Testis (tissue), 2 donors: ENCODE data around the gene TP53TG3.
"Not testable (repeated sequence)": the region's sequence is repeated elsewhere in the genome, so short reads cannot be mapped to it uniquely, and the experiment has no call there.

Experiments
- POLR2A ChIP-seq: fragments of 450-650 bp; IDR thresholded peaks from one replicate; pipeline ENCODE4 v1.6.1; 2017; ENCODE audit warnings: antibody characterized with exemption, mild to moderate bottlenecking, moderate library complexity
- TF ChIP-seq, protein P1 (sequence below), 3 experiments: fragments of 450-650 bp in 2 of 3; fragments of 200-600 bp in 1 of 3; sonication (generic) in 1 of 3; IDR thresholded peaks; one replicate each; pipeline ENCODE4 v1.5.1; 2016 to 2019; ENCODE audit warnings: antibody characterized with exemption in 3 of 3, mild to moderate bottlenecking in 2 of 3, moderate library complexity in 1 of 3

DNA sequence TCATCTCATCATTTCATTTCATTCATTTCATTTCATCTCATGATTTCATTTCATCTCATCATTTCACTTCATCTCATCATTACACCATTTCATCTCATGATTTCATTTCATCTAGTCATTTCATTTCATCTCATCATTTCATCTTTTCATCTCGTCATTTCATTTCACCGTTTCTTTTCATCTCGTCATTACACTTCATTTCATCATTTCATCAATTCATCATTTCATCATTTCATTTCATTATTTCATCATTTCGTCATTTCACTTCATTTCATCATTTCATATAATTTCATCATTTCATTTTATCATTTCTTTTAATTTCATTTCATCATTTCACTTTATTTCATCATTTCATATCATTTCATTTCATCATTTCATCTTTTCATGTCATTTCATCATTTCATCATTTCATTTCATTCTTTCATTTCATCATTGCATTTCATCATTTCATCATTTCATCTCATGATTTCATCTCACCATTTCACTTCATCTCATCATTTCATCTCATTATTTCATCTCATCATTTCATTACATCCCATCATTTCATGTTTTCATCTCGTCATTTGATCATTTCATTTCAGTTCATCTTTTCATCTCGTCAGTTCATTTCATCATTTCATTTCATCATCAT, 30.6 kb downstream of the TP53TG3 start:
- TF ChIP-seq, protein P1, sequence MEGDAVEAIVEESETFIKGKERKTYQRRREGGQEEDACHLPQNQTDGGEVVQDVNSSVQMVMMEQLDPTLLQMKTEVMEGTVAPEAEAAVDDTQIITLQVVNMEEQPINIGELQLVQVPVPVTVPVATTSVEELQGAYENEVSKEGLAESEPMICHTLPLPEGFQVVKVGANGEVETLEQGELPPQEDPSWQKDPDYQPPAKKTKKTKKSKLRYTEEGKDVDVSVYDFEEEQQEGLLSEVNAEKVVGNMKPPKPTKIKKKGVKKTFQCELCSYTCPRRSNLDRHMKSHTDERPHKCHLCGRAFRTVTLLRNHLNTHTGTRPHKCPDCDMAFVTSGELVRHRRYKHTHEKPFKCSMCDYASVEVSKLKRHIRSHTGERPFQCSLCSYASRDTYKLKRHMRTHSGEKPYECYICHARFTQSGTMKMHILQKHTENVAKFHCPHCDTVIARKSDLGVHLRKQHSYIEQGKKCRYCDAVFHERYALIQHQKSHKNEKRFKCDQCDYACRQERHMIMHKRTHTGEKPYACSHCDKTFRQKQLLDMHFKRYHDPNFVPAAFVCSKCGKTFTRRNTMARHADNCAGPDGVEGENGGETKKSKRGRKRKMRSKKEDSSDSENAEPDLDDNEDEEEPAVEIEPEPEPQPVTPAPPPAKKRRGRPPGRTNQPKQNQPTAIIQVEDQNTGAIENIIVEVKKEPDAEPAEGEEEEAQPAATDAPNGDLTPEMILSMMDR (IDR thresholded peaks at IDR 0.05) = not testable (repeated sequence)
- TF ChIP-seq POLR2A = not testable (repeated sequence)
